GM19351 (cell line): ENCODE data around the gene ZFPM1.
"Not testable (repeated sequence)": the region's sequence is repeated elsewhere in the genome, so short reads cannot be mapped to it uniquely, and the experiment has no call there.

Experiments
- ATAC-seq: cut with Tn5 transposase; IDR thresholded peaks from one replicate; pipeline ENCODE4 v1.9.1; 2021; ENCODE audit warnings: mild to moderate bottlenecking, moderate library complexity; ENCODE audit not compliant: unreplicated experiment

The ZFPM1 gene

GRCh38 chr16:88510091-88510994, 57.3 kb downstream of the ZFPM1 start:
- no peak for ATAC-seq

GRCh38 chr16:88511060-88511459, 58.0 kb downstream of the ZFPM1 start:
- no peak for ATAC-seq

- no peak for ATAC-seq
Observed at GRCh38 chr16:88511906-88512305, 58.8 kb downstream of the ZFPM1 start.

- no peak for ATAC-seq
Observed at GRCh38 chr16:88512728-88513696, 59.9 kb downstream of the ZFPM1 start.

- ATAC-seq: no peak
Observed at GRCh38 chr16:88514070-88514469, 61.0 kb downstream of the ZFPM1 start.

GRCh38 chr16:88514526-88515232, 61.6 kb downstream of the ZFPM1 start:
- no peak for ATAC-seq

- ATAC-seq: no peak
Observed at GRCh38 chr16:88515371-88515770, 62.3 kb downstream of the ZFPM1 start.

- no peak for ATAC-seq
Observed at GRCh38 chr16:88515925-88516594, 63.0 kb downstream of the ZFPM1 start.

GRCh38 chr16:88516601-88517061, 63.6 kb downstream of the ZFPM1 start:
- no peak for ATAC-seq

GRCh38 chr16:88517208-88517774, 64.2 kb downstream of the ZFPM1 start:
- not testable (repeated sequence) for ATAC-seq

- not testable (repeated sequence) for ATAC-seq
Observed at GRCh38 chr16:88518411-88519111, 65.5 kb downstream of the ZFPM1 start.

GRCh38 chr16:88519240-88519639, 66.2 kb downstream of the ZFPM1 start:
- no peak for ATAC-seq

GRCh38 chr16:88519938-88520653, 67.0 kb downstream of the ZFPM1 start:
- ATAC-seq: no peak

- ATAC-seq: no peak
Observed at GRCh38 chr16:88521674-88522073, 68.6 kb downstream of the ZFPM1 start.

- no peak for ATAC-seq
Observed at GRCh38 chr16:88522276-88522949, 69.3 kb downstream of the ZFPM1 start.

- ATAC-seq: no peak
Observed at GRCh38 chr16:88523309-88524161, 70.5 kb downstream of the ZFPM1 start.

GRCh38 chr16:88524274-88524972, 71.3 kb downstream of the ZFPM1 start:
- ATAC-seq: no peak
